H1 (cell line): ENCODE measurements around the gene SEMA5B. TPM values are rescaled to one million over a fixed set of nuclear protein-coding genes. Genes with fewer than 3 reads are reported as not detected.

ENCODE experiments used
- BCL11A ChIP-seq, 2 experiments: IDR thresholded peaks; one replicate each; pipeline ENCODE4 v1.6.1; 2011; ENCODE audit warnings: low read depth in 2 of 2, low read length in 2 of 2, mild to moderate bottlenecking in 2 of 2
- CREB1 ChIP-seq: IDR thresholded peaks from 2 replicates; pipeline ENCODE4 v1.6.1; 2012; ENCODE audit warnings: inconsistent platforms
- polyA plus RNA-seq, 7 experiments: library from polyadenylated mRNA; depleted of rRNA in 3 of 7; stranded (reverse) in 5 of 7; unstranded in 2 of 7; fragments of >200 nt in 5 of 7; fragments of 200-250 nt in 2 of 7; gene quantifications; 1 replicate in 5 of 7; 2 replicates in 1 of 7; 4 replicates in 1 of 7; pipeline versions ENCODE4 v1.2.1 to v1.2.3, GENCODE V29; 2011 to 2013; ENCODE audit warnings: missing spikeins in 2 of 7, mixed read lengths in 2 of 7
- total RNA-seq: library from RNA; stranded (reverse); fragmentation: NEBNext Ultra II Directional; extraction: Animal tissue kit (Norgen Biotek cat#: 25700); gene quantifications from 2 replicates; pipeline ENCODE4 v1.2.1, GENCODE V29; 2021
- TF ChIP-seq, protein P1 (sequence below): fragments of 300-600 bp; sonication (generic); IDR thresholded peaks from 2 replicates; pipeline ENCODE4 v1.7.1; 2012; ENCODE audit warnings: low read length, moderate library complexity, mild to moderate bottlenecking, inconsistent platforms; ENCODE audit not compliant: insufficient replicate concordance

Gene SEMA5B
- total and polyA plus RNA-seq, 2 of the 8 experiments (the other 6 are each of a cell fraction or from before 2014, with no cell fraction given): 13.1 to 22.4 TPM

DNA sequence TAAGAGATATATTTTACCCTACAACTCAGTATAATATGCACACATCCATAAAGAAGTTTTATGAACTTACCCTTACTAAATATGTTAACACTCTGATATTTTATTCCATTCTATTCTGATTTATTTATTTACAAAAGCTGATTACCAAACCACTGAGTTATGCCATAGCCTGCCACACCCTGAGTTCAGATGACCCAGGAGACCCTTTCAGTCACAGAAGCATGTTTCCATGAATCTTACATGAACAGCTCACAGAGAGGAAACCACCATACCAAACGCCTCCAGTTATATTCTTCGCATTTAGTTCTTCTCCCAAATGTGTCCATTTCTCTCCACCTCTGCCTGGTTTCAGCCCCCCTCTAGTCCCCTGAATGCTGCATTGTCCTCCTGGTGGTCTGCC, 103.5 kb downstream of the SEMA5B start (continued):
- no peak for TF ChIP-seq CREB1
- no peak for TF ChIP-seq BCL11A (IDR thresholded peaks at IDR 0.05; ENCODE audit: low read depth in 2 of 2, low read length in 2 of 2)
- TF ChIP-seq, protein P1, sequence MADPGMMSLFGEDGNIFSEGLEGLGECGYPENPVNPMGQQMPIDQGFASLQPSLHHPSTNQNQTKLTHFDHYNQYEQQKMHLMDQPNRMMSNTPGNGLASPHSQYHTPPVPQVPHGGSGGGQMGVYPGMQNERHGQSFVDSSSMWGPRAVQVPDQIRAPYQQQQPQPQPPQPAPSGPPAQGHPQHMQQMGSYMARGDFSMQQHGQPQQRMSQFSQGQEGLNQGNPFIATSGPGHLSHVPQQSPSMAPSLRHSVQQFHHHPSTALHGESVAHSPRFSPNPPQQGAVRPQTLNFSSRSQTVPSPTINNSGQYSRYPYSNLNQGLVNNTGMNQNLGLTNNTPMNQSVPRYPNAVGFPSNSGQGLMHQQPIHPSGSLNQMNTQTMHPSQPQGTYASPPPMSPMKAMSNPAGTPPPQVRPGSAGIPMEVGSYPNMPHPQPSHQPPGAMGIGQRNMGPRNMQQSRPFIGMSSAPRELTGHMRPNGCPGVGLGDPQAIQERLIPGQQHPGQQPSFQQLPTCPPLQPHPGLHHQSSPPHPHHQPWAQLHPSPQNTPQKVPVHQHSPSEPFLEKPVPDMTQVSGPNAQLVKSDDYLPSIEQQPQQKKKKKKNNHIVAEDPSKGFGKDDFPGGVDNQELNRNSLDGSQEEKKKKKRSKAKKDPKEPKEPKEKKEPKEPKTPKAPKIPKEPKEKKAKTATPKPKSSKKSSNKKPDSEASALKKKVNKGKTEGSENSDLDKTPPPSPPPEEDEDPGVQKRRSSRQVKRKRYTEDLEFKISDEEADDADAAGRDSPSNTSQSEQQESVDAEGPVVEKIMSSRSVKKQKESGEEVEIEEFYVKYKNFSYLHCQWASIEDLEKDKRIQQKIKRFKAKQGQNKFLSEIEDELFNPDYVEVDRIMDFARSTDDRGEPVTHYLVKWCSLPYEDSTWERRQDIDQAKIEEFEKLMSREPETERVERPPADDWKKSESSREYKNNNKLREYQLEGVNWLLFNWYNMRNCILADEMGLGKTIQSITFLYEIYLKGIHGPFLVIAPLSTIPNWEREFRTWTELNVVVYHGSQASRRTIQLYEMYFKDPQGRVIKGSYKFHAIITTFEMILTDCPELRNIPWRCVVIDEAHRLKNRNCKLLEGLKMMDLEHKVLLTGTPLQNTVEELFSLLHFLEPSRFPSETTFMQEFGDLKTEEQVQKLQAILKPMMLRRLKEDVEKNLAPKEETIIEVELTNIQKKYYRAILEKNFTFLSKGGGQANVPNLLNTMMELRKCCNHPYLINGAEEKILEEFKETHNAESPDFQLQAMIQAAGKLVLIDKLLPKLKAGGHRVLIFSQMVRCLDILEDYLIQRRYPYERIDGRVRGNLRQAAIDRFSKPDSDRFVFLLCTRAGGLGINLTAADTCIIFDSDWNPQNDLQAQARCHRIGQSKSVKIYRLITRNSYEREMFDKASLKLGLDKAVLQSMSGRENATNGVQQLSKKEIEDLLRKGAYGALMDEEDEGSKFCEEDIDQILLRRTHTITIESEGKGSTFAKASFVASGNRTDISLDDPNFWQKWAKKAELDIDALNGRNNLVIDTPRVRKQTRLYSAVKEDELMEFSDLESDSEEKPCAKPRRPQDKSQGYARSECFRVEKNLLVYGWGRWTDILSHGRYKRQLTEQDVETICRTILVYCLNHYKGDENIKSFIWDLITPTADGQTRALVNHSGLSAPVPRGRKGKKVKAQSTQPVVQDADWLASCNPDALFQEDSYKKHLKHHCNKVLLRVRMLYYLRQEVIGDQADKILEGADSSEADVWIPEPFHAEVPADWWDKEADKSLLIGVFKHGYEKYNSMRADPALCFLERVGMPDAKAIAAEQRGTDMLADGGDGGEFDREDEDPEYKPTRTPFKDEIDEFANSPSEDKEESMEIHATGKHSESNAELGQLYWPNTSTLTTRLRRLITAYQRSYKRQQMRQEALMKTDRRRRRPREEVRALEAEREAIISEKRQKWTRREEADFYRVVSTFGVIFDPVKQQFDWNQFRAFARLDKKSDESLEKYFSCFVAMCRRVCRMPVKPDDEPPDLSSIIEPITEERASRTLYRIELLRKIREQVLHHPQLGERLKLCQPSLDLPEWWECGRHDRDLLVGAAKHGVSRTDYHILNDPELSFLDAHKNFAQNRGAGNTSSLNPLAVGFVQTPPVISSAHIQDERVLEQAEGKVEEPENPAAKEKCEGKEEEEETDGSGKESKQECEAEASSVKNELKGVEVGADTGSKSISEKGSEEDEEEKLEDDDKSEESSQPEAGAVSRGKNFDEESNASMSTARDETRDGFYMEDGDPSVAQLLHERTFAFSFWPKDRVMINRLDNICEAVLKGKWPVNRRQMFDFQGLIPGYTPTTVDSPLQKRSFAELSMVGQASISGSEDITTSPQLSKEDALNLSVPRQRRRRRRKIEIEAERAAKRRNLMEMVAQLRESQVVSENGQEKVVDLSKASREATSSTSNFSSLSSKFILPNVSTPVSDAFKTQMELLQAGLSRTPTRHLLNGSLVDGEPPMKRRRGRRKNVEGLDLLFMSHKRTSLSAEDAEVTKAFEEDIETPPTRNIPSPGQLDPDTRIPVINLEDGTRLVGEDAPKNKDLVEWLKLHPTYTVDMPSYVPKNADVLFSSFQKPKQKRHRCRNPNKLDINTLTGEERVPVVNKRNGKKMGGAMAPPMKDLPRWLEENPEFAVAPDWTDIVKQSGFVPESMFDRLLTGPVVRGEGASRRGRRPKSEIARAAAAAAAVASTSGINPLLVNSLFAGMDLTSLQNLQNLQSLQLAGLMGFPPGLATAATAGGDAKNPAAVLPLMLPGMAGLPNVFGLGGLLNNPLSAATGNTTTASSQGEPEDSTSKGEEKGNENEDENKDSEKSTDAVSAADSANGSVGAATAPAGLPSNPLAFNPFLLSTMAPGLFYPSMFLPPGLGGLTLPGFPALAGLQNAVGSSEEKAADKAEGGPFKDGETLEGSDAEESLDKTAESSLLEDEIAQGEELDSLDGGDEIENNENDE: no peak
